ENCODE data around the gene ST7L.

The ST7L gene

GRCh38 chr1:112544751-112545150 is 74.2 kb downstream of the ST7L start:
- Histone ChIP-seq H3K9ac (no peak overlapping the region), H3K4me1 (peaks cover 0 to 23% (median 0%) of the 10 kb centered on the region in 10 experiments; a peak in 7 of 20 replicates), H4K20me1 (no peaks in the 10 kb centered on the region), H3K27me3 (no peaks in the 10 kb centered on the region), H3K4me2 (peak overlapping the region in 2 of 11 experiments; percentile 40 to 51; a peak in 3 of 22 replicates), H3K9me3 (replicated peaks in 1 of 11) (no peaks in the 10 kb centered on the region), H3K27ac (0 out of 22 replicates have a peak overlapping the region, but pooled peaks of 1 of the 11 experiments have one; percentile 39), H3K36me3 (peaks cover 0 to 41% (median 10%) of the 10 kb centered on the region in 11 experiments; a peak in 11 of 22 replicates), H3K4me3 (no peak overlapping the region)
- TF ChIP-seq Cebpa-rat (IDR thresholded peaks at IDR 0.05): no peak

DNA sequence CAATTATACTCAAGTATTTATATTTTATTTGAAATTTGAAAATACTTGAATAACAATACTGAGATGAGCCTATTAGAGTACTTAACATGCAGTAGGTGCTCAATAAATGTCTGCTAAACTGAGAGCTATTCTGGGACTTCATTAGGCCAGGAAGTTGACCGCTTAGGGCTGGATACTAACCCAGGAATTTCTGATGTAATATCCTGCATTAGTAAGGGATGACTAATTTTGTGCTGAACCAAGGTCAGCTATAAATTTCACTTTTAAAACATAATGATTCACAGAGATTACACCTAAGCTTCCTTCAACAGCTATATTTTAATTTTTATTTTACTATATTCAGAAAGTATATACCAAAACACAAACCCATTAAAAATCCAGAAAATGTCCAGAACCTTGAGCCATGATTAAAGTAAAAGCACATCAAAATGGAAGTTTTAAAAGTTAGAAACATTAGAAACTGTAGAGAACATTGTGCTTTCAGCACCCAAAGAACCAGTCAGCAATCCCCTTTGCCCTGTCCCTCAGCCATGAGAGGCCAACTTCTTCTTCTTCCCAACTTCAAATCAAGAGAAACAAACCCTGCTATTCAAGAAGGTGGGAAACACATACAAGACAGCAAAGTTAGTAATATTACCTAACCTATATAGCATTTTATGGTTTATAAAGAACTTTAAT is 74.8 kb downstream of the ST7L start:
- H3K4me3 ChIP-seq: no peak overlapping the region
- no peaks in the 10 kb centered on the region for H3K9me3 ChIP-seq (replicated peaks in 1 of 11)
- no peaks in the 10 kb centered on the region for H4K20me1 ChIP-seq
- H3K27me3 ChIP-seq: no peaks in the 10 kb centered on the region
- H3K36me3 ChIP-seq: peaks cover 0 to 47% (median 11%) of the 10 kb centered on the region in 11 experiments; a peak in 12 of 22 replicates
- TF ChIP-seq Cebpa-rat (IDR thresholded peaks at IDR 0.05): no peak
- peaks cover 0 to 23% (median 0%) of the 10 kb centered on the region in 10 experiments; a peak in 7 of 20 replicates for H3K4me1 ChIP-seq
- H3K9ac ChIP-seq: no peak overlapping the region
- peak overlapping the region in 4 of 11 experiments; percentile 19 to 51 (median 44); a peak in 6 of 22 replicates for H3K4me2 ChIP-seq
- H3K27ac ChIP-seq: peak overlapping the region in 2 of 11 experiments; percentile 39 to 47; a peak in 3 of 22 replicates

DNA sequence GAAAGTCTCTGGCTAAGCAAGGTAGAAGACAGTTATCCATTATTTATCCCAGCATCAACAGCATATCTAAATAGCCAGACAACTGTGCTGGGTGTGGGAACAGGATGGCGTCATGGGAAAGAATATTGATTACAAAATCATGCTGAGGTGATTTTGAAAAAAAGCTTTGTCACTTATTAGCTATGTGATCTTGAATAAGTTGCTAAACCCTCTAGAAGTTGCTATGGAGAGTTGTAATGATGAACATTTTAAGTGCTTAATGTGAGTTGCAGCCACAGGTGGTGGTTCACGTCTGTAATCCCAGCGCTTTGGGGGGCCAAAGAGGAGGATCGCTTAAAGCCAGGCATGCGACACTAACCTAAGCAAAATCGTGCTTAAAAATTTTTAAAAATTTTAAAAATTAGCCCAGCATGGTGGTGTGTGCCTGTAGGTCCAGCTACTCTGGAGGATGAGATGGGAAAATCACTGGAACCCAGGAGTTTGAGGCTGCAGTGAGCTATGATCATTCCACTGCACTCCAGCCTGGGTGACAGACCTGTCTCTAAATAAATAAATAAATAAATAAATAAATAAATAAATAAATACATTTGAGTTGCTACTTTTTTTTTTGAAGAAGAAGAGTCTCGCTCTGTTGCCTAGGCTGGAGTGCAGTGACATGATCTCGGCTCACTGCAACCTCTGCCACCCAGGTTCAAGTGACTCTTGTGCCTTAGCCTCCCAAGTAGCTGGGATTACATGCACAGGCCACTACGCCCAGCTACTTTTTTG is 76.6 kb downstream of the ST7L start:
- no peaks in the 10 kb centered on the region for H3K9me3 ChIP-seq (replicated peaks in 1 of 11)
- H3K4me1 ChIP-seq: peaks cover 0 to 23% (median 0%) of the 10 kb centered on the region in 10 experiments; a peak in 7 of 20 replicates
- H3K4me2 ChIP-seq: no peak overlapping the region
- H4K20me1 ChIP-seq: no peaks in the 10 kb centered on the region
- H3K4me3 ChIP-seq: no peak overlapping the region
- no peaks in the 10 kb centered on the region for H3K27me3 ChIP-seq
- no peak for TF ChIP-seq Cebpa-rat (IDR thresholded peaks at IDR 0.05)
- no peak overlapping the region for H3K9ac ChIP-seq
- peaks cover 0 to 43% (median 13%) of the 10 kb centered on the region in 11 experiments; a peak in 12 of 22 replicates for H3K36me3 ChIP-seq
- H3K27ac ChIP-seq: no peak overlapping the region

DNA sequence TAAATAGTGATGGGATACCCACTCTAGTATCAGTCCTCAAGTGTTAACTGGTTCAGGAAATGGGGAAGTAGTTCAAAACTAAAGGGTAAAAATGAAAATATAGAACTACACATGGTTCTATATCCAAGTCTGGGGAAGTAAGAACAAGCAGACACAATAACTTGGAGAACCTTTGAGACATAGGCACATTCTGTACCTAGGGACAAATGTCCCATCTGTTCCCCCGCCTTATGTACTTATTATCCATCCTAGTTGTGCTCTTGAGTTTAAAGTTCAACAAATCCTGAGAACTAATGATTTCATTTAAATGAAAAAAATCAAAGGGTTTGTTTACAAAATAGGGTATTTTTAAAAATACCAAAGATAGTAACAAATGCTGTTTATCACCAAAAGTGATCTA is 77.6 kb downstream of the ST7L start:
- Histone ChIP-seq H3K27ac (no peak overlapping the region), H3K4me3 (no peak overlapping the region), H3K4me1 (peaks cover 0 to 23% (median 0%) of the 10 kb centered on the region in 10 experiments; a peak in 7 of 20 replicates), H3K27me3 (no peaks in the 10 kb centered on the region), H3K9me3 (replicated peaks in 1 of 11) (no peaks in the 10 kb centered on the region), H3K4me2 (peak overlapping the region in 1 of 11 experiments; percentile 5; a peak in 1 of 22 replicates), H3K36me3 (peaks cover 0 to 43% (median 13%) of the 10 kb centered on the region in 11 experiments; a peak in 12 of 22 replicates), H3K9ac (no peak overlapping the region), H4K20me1 (no peaks in the 10 kb centered on the region)
- no peak for TF ChIP-seq Cebpa-rat (IDR thresholded peaks at IDR 0.05)

- Histone ChIP-seq H3K4me3 (no peak overlapping the region), H3K9me3 (replicated peaks in 1 of 11) (no peaks in the 10 kb centered on the region), H3K4me1 (peaks cover 0 to 23% (median 0%) of the 10 kb centered on the region in 10 experiments; a peak in 7 of 20 replicates), H4K20me1 (no peaks in the 10 kb centered on the region), H3K27me3 (no peaks in the 10 kb centered on the region), H3K9ac (no peak overlapping the region), H3K4me2 (no peak overlapping the region), H3K27ac (no peak overlapping the region), H3K36me3 (peaks cover 0 to 38% (median 12%) of the 10 kb centered on the region in 11 experiments; a peak in 12 of 22 replicates)
- no peak for TF ChIP-seq Cebpa-rat (IDR thresholded peaks at IDR 0.05)
These were observed 78.6 kb downstream of the ST7L start for GRCh38 chr1:112540226-112540794.

- Histone ChIP-seq H3K9me3 (replicated peaks in 1 of 11) (no peaks in the 10 kb centered on the region), H3K4me1 (peaks cover 0 to 12% (median 0%) of the 10 kb centered on the region in 10 experiments; a peak in 6 of 20 replicates), H3K36me3 (peaks cover 0 to 44% (median 12%) of the 10 kb centered on the region in 11 experiments; a peak in 12 of 22 replicates), H3K4me2 (no peak overlapping the region), H3K27ac (no peak overlapping the region), H3K27me3 (no peaks in the 10 kb centered on the region), H3K9ac (no peak overlapping the region), H3K4me3 (no peak overlapping the region), H4K20me1 (no peaks in the 10 kb centered on the region)
- TF ChIP-seq Cebpa-rat (IDR thresholded peaks at IDR 0.05): no peak
These were observed 80.1 kb downstream of the ST7L start for GRCh38 chr1:112538883-112539282.

- H3K9me3 ChIP-seq (replicated peaks in 1 of 11): no peaks in the 10 kb centered on the region
- H3K27ac ChIP-seq: no peak overlapping the region
- no peak overlapping the region for H3K4me2 ChIP-seq
- H3K9ac ChIP-seq: no peak overlapping the region
- no peaks in the 10 kb centered on the region for H4K20me1 ChIP-seq
- H3K36me3 ChIP-seq: peaks cover 0 to 53% (median 8%) of the 10 kb centered on the region in 11 experiments; a peak in 12 of 22 replicates
- TF ChIP-seq Cebpa-rat (IDR thresholded peaks at IDR 0.05): no peak
- peaks cover 0 to 5% (median 0%) of the 10 kb centered on the region in 10 experiments; a peak in 1 of 20 replicates for H3K4me1 ChIP-seq
- no peaks in the 10 kb centered on the region for H3K27me3 ChIP-seq
- no peak overlapping the region for H3K4me3 ChIP-seq
These were observed 81.5 kb downstream of the ST7L start for GRCh38 chr1:112537456-112537855.

DNA sequence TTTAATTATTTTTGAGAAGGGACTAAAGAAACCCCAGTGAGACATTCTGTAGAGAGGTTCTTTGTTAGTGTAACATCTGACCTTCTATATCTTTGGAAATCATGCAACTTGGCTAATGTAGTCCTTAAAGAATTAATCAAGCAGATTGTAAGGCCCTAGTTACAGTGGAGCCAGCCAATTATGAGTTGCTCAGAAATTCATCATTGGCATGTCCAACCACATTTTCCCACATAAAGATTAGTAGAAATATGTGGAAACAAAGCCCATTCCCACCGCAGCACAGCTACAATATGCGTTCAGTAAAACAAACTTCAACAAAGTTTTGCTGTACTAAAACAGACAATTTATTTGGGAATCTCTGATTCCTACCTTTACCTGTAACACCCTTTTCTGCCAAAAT is 82.4 kb downstream of the ST7L start:
- H3K36me3 ChIP-seq: peaks cover 0 to 49% (median 8%) of the 10 kb centered on the region in 11 experiments; a peak in 11 of 22 replicates
- no peaks in the 10 kb centered on the region for H4K20me1 ChIP-seq
- H3K27ac ChIP-seq: no peak overlapping the region
- H3K4me2 ChIP-seq: no peak overlapping the region
- no peak for TF ChIP-seq Cebpa-rat (IDR thresholded peaks at IDR 0.05)
- no peaks in the 10 kb centered on the region for H3K9me3 ChIP-seq (replicated peaks in 1 of 11)
- H3K27me3 ChIP-seq: no peaks in the 10 kb centered on the region
- H3K4me1 ChIP-seq: peaks cover 0 to 5% (median 0%) of the 10 kb centered on the region in 10 experiments; a peak in 1 of 20 replicates
- no peak overlapping the region for H3K4me3 ChIP-seq
- no peak overlapping the region for H3K9ac ChIP-seq

GRCh38 chr1:112533029-112533428 is 85.9 kb downstream of the ST7L start:
- Histone ChIP-seq H4K20me1 (no peaks in the 10 kb centered on the region), H3K4me1 (no peaks in the 10 kb centered on the region), H3K4me3 (no peak overlapping the region), H3K27ac (no peak overlapping the region), H3K27me3 (no peaks in the 10 kb centered on the region), H3K9me3 (replicated peaks in 1 of 11) (no peaks in the 10 kb centered on the region), H3K9ac (no peak overlapping the region), H3K4me2 (no peak overlapping the region), H3K36me3 (peaks cover 0 to 28% (median 0%) of the 10 kb centered on the region in 11 experiments; a peak in 4 of 22 replicates)
- no peak for TF ChIP-seq Cebpa-rat (IDR thresholded peaks at IDR 0.05)
